Measurements from ENCODE around the gene SMIM5. TPM values are rescaled to one million over a fixed set of nuclear protein-coding genes. Genes with fewer than 3 reads are reported as not detected.

The SMIM5 gene
- total RNA-seq, 2 donors from 2014 or later = 0.06 to 0.32 TPM

GRCh38 chr17:75617218-75617617 lies 16.0 kb upstream of the SMIM5 start:
- Mint-ChIP-seq H3K27ac (peak overlapping the region in 1 of 2 donors; percentile 50), H3K9me3 (no peaks in the 10 kb centered on the region), H3K36me3 (no peaks in the 10 kb centered on the region)
- ATAC-seq (no peak), DNase-seq (ENCODE audit: low spot score in 2 of 2) (no peak)

- no peak for ATAC-seq
These were observed 15.6 kb upstream of the SMIM5 start for GRCh38 chr17:75617675-75618074.

GRCh38 chr17:75619506-75620431 lies 13.5 kb upstream of the SMIM5 start:
- ATAC-seq (peak; percentile 21), DNase-seq (ENCODE audit: low spot score in 2 of 2) (peak in 1 of 2 donors; percentile 31)
- no peaks in the 10 kb centered on the region for H3K9me3 Mint-ChIP-seq
- no peaks in the 10 kb centered on the region for H3K36me3 Mint-ChIP-seq
- H3K27ac Mint-ChIP-seq = peak overlapping the region; percentile 39 to 55

More at GRCh38 chr17:75617675-75618074, 15.6 kb upstream of the SMIM5 start:
- DNase-seq (ENCODE audit: low spot score in 2 of 2) = no peak
- Mint-ChIP-seq H3K36me3 (no peaks in the 10 kb centered on the region), H3K27ac (peak overlapping the region in 1 of 2 donors; percentile 72), H3K9me3 (no peaks in the 10 kb centered on the region)

GRCh38 chr17:75621489-75621888 lies 11.7 kb upstream of the SMIM5 start:
- peak overlapping the region in 1 of 2 donors; percentile 1 for H3K27ac Mint-ChIP-seq
- no peaks in the 10 kb centered on the region for H3K36me3 Mint-ChIP-seq
- no peaks in the 10 kb centered on the region for H3K9me3 Mint-ChIP-seq
- ATAC-seq (no peak), DNase-seq (ENCODE audit: low spot score in 2 of 2) (no peak)

- no peaks in the 10 kb centered on the region for H3K36me3 Mint-ChIP-seq
- no peaks in the 10 kb centered on the region for H3K9me3 Mint-ChIP-seq
- peak overlapping the region; percentile 1 to 77 for H3K27ac Mint-ChIP-seq
- DNase-seq (ENCODE audit: low spot score in 2 of 2) (no peak), ATAC-seq (no peak)
These were observed 11.2 kb upstream of the SMIM5 start for GRCh38 chr17:75622076-75622475.

- ATAC-seq (no peak), DNase-seq (ENCODE audit: low spot score in 2 of 2) (no peak)
- no peaks in the 10 kb centered on the region for H3K9me3 Mint-ChIP-seq
- no peaks in the 10 kb centered on the region for H3K36me3 Mint-ChIP-seq
- peak overlapping the region; percentile 1 to 77 for H3K27ac Mint-ChIP-seq
These were observed 10.4 kb upstream of the SMIM5 start for GRCh38 chr17:75622771-75623273.

GRCh38 chr17:75623386-75623785 lies 9.8 kb upstream of the SMIM5 start:
- Mint-ChIP-seq H3K27ac (no peak overlapping the region), H3K36me3 (no peaks in the 10 kb centered on the region), H3K9me3 (no peaks in the 10 kb centered on the region)
- ATAC-seq (no peak), DNase-seq (ENCODE audit: low spot score in 2 of 2) (no peak)

GRCh38 chr17:75624021-75624420 lies 9.2 kb upstream of the SMIM5 start:
- ATAC-seq (no peak), DNase-seq (ENCODE audit: low spot score in 2 of 2) (no peak)
- Mint-ChIP-seq H3K36me3 (no peaks in the 10 kb centered on the region), H3K9me3 (no peaks in the 10 kb centered on the region), H3K27ac (no peak overlapping the region)

GRCh38 chr17:75624714-75625345 lies 8.4 kb upstream of the SMIM5 start:
- no peak for DNase-seq (ENCODE audit: low spot score in 2 of 2)
- H3K27ac Mint-ChIP-seq = no peak overlapping the region
- ATAC-seq = no peak
- no peaks in the 10 kb centered on the region for H3K36me3 Mint-ChIP-seq
- no peaks in the 10 kb centered on the region for H3K9me3 Mint-ChIP-seq

- Mint-ChIP-seq H3K36me3 (no peaks in the 10 kb centered on the region), H3K27ac (no peak overlapping the region), H3K9me3 (no peaks in the 10 kb centered on the region)
- ATAC-seq (peak; percentile 32 to 63), DNase-seq (ENCODE audit: low spot score in 2 of 2) (no peak)
These were observed 7.3 kb upstream of the SMIM5 start for GRCh38 chr17:75625813-75626486.

- no peaks in the 10 kb centered on the region for H3K36me3 Mint-ChIP-seq
- DNase-seq (ENCODE audit: low spot score in 2 of 2) = no peak
- peak overlapping the region in 1 of 2 donors; percentile 59 for H3K27ac Mint-ChIP-seq
- ATAC-seq = no peak
- no peaks in the 10 kb centered on the region for H3K9me3 Mint-ChIP-seq
These were observed 6.7 kb upstream of the SMIM5 start for GRCh38 chr17:75626496-75627038.

GRCh38 chr17:75627094-75627493 lies 6.1 kb upstream of the SMIM5 start:
- DNase-seq (ENCODE audit: low spot score in 2 of 2) (no peak), ATAC-seq (no peak)
- Mint-ChIP-seq H3K27ac (peak overlapping the region in 1 of 2 donors; percentile 59), H3K36me3 (no peaks in the 10 kb centered on the region), H3K9me3 (no peaks in the 10 kb centered on the region)

- no peak for DNase-seq (ENCODE audit: low spot score in 2 of 2)
- H3K27ac Mint-ChIP-seq = no peak overlapping the region
- no peak for ATAC-seq
- no peaks in the 10 kb centered on the region for H3K9me3 Mint-ChIP-seq
- H3K36me3 Mint-ChIP-seq = no peaks in the 10 kb centered on the region
These were observed 4.8 kb upstream of the SMIM5 start for GRCh38 chr17:75628425-75628824.

- ATAC-seq = no peak
- no peaks in the 10 kb centered on the region for H3K9me3 Mint-ChIP-seq
These were observed 4.1 kb upstream of the SMIM5 start for GRCh38 chr17:75629157-75629556.

GRCh38 chr17:75630071-75630917 lies 2.9 kb upstream of the SMIM5 start:
- Mint-ChIP-seq H3K36me3 (no peaks in the 10 kb centered on the region), H3K9me3 (no peaks in the 10 kb centered on the region), H3K27ac (peak overlapping the region in 1 of 2 donors; percentile 55)
- ATAC-seq (no peak), DNase-seq (ENCODE audit: low spot score in 2 of 2) (no peak)

More at GRCh38 chr17:75629157-75629556, 4.1 kb upstream of the SMIM5 start:
- Mint-ChIP-seq H3K36me3 (no peaks in the 10 kb centered on the region), H3K27ac (no peak overlapping the region)
- no peak for DNase-seq (ENCODE audit: low spot score in 2 of 2)

- Mint-ChIP-seq H3K27ac (no peak overlapping the region), H3K9me3 (no peaks in the 10 kb centered on the region), H3K36me3 (no peaks in the 10 kb centered on the region)
- DNase-seq (ENCODE audit: low spot score in 2 of 2) (no peak), ATAC-seq (no peak)
These were observed 1.9 kb upstream of the SMIM5 start for GRCh38 chr17:75631353-75631752.

Measured in activated naive CD4-positive, alpha-beta T cell treated with anti-CD3 and anti-CD28 coated beads, Interleukin-2, amount 50 U/mL, for 72 hours (primary cell).